Colonic mucosa (tissue), 4 donors: ENCODE results near the gene ATXN2L. TPM values are rescaled to one million over a fixed set of nuclear protein-coding genes. Genes with fewer than 3 reads are reported as not detected.

Experiments
- DNase-seq: peaks from one replicate; pipeline ENCODE4 v3.0.0-alpha.2; 2020
- H3K27ac ChIP-seq: fragments of 200-600 bp; one replicate; pipeline ENCODE4 v1.8.0; 2021
- H3K27me3 ChIP-seq: fragments of 200-600 bp; one replicate; pipeline ENCODE4 v1.8.0; 2021
- H3K36me3 ChIP-seq: fragments of 200-600 bp; one replicate; pipeline ENCODE4 v1.8.0; 2021
- H3K4me1 ChIP-seq: fragments of 200-600 bp; one replicate; pipeline ENCODE4 v1.8.0; 2021; ENCODE audit warnings: mild to moderate bottlenecking
- H3K4me3 ChIP-seq: fragments of 200-600 bp; one replicate; pipeline ENCODE4 v1.8.0; 2021
- H3K9ac ChIP-seq, 2 donors: one replicate each; pipeline ENCODE4 v1.7.0; 2013; ENCODE audit warnings: control low read depth in 2 of 2, low read depth in 2 of 2, low read length in 2 of 2
- H3K9me3 ChIP-seq: fragments of 200-600 bp; one replicate; pipeline ENCODE4 v1.8.0; 2021
- intact Hi-C: fragments of 100-400 bp; cut with DNase I; formaldehyde crosslinking; loops from one replicate; pipeline ENCODE4 v1.14.1; 2022
- total RNA-seq, 2 donors: library from RNA; stranded (reverse); fragmentation: NEBNext Ultra II Directional in 1 of 2; extraction: Animal tissue kit (Norgen Biotek cat#: 25700) in 1 of 2; gene quantifications; one replicate each; pipeline ENCODE4 v1.2.1, GENCODE V29; 2021
- TF ChIP-seq, protein P1 (sequence below): fragments of 200-600 bp; IDR thresholded peaks from one replicate; pipeline ENCODE4 v1.8.0; 2022; ENCODE audit warnings: antibody characterized with exemption, mild to moderate bottlenecking
- donor health status: healthy.
- donor health status: DM: no; HTN: no; CAD: no.
- donor health status: DM: no; HTN: no; CAD: no.

ATXN2L gene
- total RNA-seq, 2 donors from 2014 or later = 85.3 to 134 TPM

DNA sequence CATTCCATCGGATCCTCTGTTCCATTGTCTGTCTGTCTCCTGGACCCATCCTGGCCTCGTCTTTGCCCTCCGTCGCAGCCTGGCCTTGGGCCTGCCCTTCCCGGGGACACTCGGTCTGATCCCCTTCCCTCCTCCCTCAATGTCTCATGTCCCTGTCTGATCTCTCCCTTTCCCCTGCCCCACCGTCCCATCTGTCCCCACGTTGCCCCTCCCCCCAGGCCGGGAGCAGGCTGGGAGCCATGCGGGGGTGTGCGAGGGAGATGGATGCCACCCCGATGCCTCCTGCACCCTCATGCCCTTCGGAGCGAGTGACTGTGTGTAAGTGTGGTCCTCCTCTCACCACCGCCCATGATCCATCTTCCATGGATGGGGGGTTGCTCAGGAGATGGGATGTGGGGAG is 50.2 kb downstream of the ATXN2L start:
- H3K4me3 ChIP-seq = no peak overlapping the region
- no peak overlapping the region for H3K9ac ChIP-seq
- intact Hi-C loops = loop anchor here (5.0 kb wide), 1 partner anchor 74 kb away; no protein-coding TSS in a partner anchor
- no peaks in the 10 kb centered on the region for H3K4me1 ChIP-seq
- TF ChIP-seq, protein P1, sequence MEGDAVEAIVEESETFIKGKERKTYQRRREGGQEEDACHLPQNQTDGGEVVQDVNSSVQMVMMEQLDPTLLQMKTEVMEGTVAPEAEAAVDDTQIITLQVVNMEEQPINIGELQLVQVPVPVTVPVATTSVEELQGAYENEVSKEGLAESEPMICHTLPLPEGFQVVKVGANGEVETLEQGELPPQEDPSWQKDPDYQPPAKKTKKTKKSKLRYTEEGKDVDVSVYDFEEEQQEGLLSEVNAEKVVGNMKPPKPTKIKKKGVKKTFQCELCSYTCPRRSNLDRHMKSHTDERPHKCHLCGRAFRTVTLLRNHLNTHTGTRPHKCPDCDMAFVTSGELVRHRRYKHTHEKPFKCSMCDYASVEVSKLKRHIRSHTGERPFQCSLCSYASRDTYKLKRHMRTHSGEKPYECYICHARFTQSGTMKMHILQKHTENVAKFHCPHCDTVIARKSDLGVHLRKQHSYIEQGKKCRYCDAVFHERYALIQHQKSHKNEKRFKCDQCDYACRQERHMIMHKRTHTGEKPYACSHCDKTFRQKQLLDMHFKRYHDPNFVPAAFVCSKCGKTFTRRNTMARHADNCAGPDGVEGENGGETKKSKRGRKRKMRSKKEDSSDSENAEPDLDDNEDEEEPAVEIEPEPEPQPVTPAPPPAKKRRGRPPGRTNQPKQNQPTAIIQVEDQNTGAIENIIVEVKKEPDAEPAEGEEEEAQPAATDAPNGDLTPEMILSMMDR = no peak
- no peak overlapping the region for H3K27ac ChIP-seq
- H3K36me3 ChIP-seq = peaks cover 11% of the 10 kb centered on the region
- no peaks in the 10 kb centered on the region for H3K9me3 ChIP-seq
- H3K27me3 ChIP-seq = no peaks in the 10 kb centered on the region
- DNase-seq = no peak

DNA sequence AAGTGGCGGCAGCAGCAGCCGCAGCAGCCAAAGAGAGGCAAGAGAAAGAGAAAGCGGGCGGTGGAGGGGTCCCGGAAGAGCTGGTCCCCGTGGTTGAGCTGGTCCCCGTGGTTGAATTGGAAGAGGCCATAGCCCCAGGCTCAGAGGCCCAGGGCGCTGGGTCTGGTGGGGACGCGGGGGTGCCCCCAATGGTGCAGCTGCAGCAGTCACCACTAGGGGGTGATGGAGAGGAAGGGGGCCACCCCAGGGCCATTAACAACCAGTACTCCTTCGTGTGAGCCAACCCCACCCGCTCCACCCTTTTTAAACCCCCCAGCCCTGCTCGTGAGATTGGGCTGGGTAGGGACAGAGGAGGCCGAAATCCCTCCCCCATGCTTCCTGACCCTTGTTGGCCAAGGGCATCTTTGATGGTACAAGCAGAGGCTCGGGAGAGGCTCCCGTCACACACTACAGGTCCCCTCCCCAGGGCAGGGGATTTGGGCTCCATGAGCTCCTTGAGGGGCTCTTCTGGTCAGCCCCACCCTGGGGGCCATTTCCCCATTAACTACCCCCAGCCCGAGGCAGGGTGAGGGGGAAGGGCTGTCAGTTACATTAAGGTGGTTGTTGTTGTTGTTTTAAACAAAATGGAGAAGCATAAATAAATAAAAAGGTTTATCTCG is 50.9 kb downstream of the ATXN2L start:
- no peaks in the 10 kb centered on the region for H3K9me3 ChIP-seq
- intact Hi-C loops = loop anchor here (5.0 kb wide), 1 partner anchor 74 kb away; no protein-coding TSS in a partner anchor
- no peak overlapping the region for H3K9ac ChIP-seq
- H3K4me3 ChIP-seq = no peak overlapping the region
- DNase-seq = no peak
- no peaks in the 10 kb centered on the region for H3K27me3 ChIP-seq
- H3K36me3 ChIP-seq = peaks cover 6% of the 10 kb centered on the region
- H3K27ac ChIP-seq = no peak overlapping the region
- H3K4me1 ChIP-seq = no peaks in the 10 kb centered on the region
- TF ChIP-seq, protein P1 = peak; percentile 70

DNA sequence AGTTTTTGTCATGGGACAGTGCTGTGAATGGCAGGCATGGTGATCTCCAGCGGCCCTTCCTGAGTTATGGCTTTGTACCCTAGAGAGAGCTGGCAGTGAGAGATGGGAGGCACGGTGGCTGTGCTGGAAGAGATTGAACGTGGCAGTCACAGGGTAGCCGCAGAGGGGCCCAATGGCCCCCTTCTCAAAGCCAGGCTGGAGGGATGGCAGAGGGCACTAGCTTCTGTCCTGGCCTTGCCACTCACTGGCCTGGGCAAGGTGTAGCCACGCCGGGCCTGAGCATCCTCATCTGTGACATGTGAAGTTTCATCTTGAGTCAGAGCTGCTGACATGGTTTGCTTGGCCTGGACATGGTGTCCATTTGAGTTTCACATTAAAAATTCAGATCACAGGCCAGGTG is 51.6 kb downstream of the ATXN2L start:
- Histone ChIP-seq H3K4me1 (peaks cover 4% of the 10 kb centered on the region), H3K4me3 (no peak overlapping the region), H3K27me3 (no peaks in the 10 kb centered on the region), H3K9ac (no peak overlapping the region), H3K9me3 (no peaks in the 10 kb centered on the region), H3K36me3 (no peaks in the 10 kb centered on the region), H3K27ac (no peak overlapping the region)
- TF ChIP-seq, protein P1 = no peak
- no peak for DNase-seq
- intact Hi-C loops = loop anchor here (5.0 kb wide), 1 partner anchor 73 kb away; no protein-coding TSS in a partner anchor

- intact Hi-C loops = no loop called here
Measured at GRCh38 chr16:28875134-28876018, 52.6 kb downstream of the ATXN2L start.

DNA sequence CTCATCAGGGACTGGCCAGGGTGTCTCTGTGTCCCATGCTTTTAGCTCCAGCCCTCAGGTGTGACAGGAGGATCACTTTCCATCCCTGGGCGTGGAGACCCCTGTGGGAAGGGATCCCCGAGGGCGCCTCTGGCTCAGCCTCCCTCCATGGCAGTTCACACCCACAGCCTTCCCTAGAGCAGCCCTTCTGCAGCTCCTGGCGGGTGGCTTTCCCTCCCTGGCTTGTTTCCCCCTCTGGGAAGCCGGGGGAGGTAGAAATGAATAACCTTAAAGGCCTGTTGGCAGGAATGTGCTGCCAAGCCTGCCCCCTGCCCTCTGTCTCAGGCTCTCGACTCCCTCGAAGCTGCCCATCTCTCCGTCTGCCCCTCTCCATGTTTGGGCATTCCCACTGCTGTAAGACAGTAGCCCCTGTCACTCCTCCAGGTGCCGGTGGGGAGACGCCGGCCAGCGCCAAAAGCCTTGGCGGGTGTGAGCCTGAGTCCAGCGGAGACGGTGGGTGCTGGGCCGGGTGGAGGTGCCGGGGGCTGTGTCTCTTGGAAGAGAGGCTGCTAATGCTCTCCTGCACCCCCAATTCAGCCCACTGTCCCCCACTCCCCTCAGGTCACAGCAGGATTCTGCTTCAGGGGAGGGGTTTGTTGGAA is 53.3 kb downstream of the ATXN2L start:
- no peaks in the 10 kb centered on the region for H3K27me3 ChIP-seq
- intact Hi-C loops = no loop called here
- peaks cover 8% of the 10 kb centered on the region for H3K4me1 ChIP-seq
- H3K27ac ChIP-seq = no peak overlapping the region
- DNase-seq = no peak
- H3K9ac ChIP-seq = no peak overlapping the region
- TF ChIP-seq, protein P1 = no peak
- no peaks in the 10 kb centered on the region for H3K9me3 ChIP-seq
- no peak overlapping the region for H3K4me3 ChIP-seq
- H3K36me3 ChIP-seq = no peaks in the 10 kb centered on the region

More at GRCh38 chr16:28875134-28876018, 52.6 kb downstream of the ATXN2L start:
- TF ChIP-seq, protein P1 = no peak
- Histone ChIP-seq H3K4me3 (no peak overlapping the region), H3K36me3 (no peaks in the 10 kb centered on the region), H3K4me1 (peaks cover 7% of the 10 kb centered on the region), H3K27ac (no peak overlapping the region), H3K9me3 (no peaks in the 10 kb centered on the region), H3K27me3 (no peaks in the 10 kb centered on the region), H3K9ac (no peak overlapping the region)
- no peak for DNase-seq
